Parathyroid adenoma (tissue), 2 donors: ENCODE data around the gene CPNE4.

Source experiments
- H2AFZ ChIP-seq: fragments of 300-600 bp; sonication (generic); one replicate; pipeline ENCODE4 v1.7.0; 2017; ENCODE audit warnings: antibody characterized with exemption, mild to moderate bottlenecking
- H3K27ac ChIP-seq: fragments of 300-600 bp; sonication (generic); one replicate; pipeline ENCODE4 v1.7.0; 2017
- H3K27me3 ChIP-seq: fragments of 300-600 bp; sonication (generic); one replicate; pipeline ENCODE4 v1.7.0; 2017; ENCODE audit warnings: low read length; ENCODE audit not compliant: control insufficient read depth, insufficient read depth
- H3K36me3 ChIP-seq: fragments of 300-600 bp; sonication (generic); one replicate; pipeline ENCODE4 v1.7.0; 2017; ENCODE audit warnings: low read length; ENCODE audit not compliant: control insufficient read depth, insufficient read depth
- H3K4me1 ChIP-seq: fragments of 300-600 bp; sonication (generic); one replicate; pipeline ENCODE4 v1.7.0; 2017; ENCODE audit warnings: control low read depth
- H3K4me2 ChIP-seq: fragments of 300-600 bp; sonication (generic); one replicate; pipeline ENCODE4 v1.7.0; 2017; ENCODE audit warnings: low read length
- H3K4me3 ChIP-seq: fragments of 300-600 bp; sonication (generic); one replicate; pipeline ENCODE4 v1.7.0; 2017; ENCODE audit warnings: low read depth, low read length
- H3K79me2 ChIP-seq: fragments of 300-600 bp; sonication (generic); one replicate; pipeline ENCODE4 v1.7.0; 2017; ENCODE audit warnings: control low read depth
- H3K9ac ChIP-seq: fragments of 300-600 bp; sonication (generic); one replicate; pipeline ENCODE4 v1.7.0; 2017; ENCODE audit warnings: mild to moderate bottlenecking
- H3K9me3 ChIP-seq: fragments of 300-600 bp; sonication (generic); one replicate; pipeline ENCODE4 v1.7.0; 2017; ENCODE audit warnings: low read length; ENCODE audit not compliant: control insufficient read depth
- TF ChIP-seq, protein P1 (sequence below): fragments of 300-600 bp; sonication (generic); IDR thresholded peaks from one replicate; pipeline ENCODE4 v1.7.0; 2017; ENCODE audit warnings: antibody characterized with exemption, mild to moderate bottlenecking
- donor health status: primary hyperparathyroidism.

Gene CPNE4

GRCh38 chr3:131690800-131691199, 344.0 kb downstream of the CPNE4 start:
- TF ChIP-seq, protein P1, sequence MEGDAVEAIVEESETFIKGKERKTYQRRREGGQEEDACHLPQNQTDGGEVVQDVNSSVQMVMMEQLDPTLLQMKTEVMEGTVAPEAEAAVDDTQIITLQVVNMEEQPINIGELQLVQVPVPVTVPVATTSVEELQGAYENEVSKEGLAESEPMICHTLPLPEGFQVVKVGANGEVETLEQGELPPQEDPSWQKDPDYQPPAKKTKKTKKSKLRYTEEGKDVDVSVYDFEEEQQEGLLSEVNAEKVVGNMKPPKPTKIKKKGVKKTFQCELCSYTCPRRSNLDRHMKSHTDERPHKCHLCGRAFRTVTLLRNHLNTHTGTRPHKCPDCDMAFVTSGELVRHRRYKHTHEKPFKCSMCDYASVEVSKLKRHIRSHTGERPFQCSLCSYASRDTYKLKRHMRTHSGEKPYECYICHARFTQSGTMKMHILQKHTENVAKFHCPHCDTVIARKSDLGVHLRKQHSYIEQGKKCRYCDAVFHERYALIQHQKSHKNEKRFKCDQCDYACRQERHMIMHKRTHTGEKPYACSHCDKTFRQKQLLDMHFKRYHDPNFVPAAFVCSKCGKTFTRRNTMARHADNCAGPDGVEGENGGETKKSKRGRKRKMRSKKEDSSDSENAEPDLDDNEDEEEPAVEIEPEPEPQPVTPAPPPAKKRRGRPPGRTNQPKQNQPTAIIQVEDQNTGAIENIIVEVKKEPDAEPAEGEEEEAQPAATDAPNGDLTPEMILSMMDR = no peak
- H3K4me3 ChIP-seq = no peak overlapping the region
- no peaks in the 10 kb centered on the region for H3K9me3 ChIP-seq
- H3K9ac ChIP-seq = no peak overlapping the region
- H3K27ac ChIP-seq = no peak overlapping the region
- no peak overlapping the region for H3K4me2 ChIP-seq
- no peaks in the 10 kb centered on the region for H3K79me2 ChIP-seq
- no peaks in the 10 kb centered on the region for H3K27me3 ChIP-seq
- H3K36me3 ChIP-seq = no peaks in the 10 kb centered on the region
- no peaks in the 10 kb centered on the region for H3K4me1 ChIP-seq
- no peak overlapping the region for H2AFZ ChIP-seq

DNA sequence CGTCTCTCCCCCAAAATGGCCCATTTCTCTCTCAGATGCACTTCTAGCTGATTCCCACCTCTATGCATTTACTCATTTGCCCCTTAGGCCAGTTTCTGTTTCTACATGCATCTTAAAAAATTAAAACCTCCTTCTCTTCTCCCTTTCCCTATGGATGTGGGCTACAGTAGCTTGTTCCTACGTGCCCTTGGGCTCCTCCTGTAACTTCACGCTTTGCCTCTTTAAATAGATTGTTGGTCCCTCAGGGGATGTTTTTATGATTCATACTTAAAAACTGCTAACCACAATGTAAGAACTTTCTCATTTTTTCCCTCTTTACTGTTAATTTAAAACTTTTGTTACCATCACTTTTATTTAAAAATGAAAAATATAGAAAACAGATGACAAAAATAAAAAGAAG, 346.4 kb downstream of the CPNE4 start:
- no peak overlapping the region for H3K4me3 ChIP-seq
- H3K9ac ChIP-seq = no peak overlapping the region
- no peaks in the 10 kb centered on the region for H3K4me1 ChIP-seq
- H3K36me3 ChIP-seq = no peaks in the 10 kb centered on the region
- no peak overlapping the region for H3K4me2 ChIP-seq
- H3K27me3 ChIP-seq = no peaks in the 10 kb centered on the region
- no peaks in the 10 kb centered on the region for H3K9me3 ChIP-seq
- TF ChIP-seq, protein P1 = no peak
- H2AFZ ChIP-seq = no peak overlapping the region
- no peak overlapping the region for H3K27ac ChIP-seq
- H3K79me2 ChIP-seq = no peaks in the 10 kb centered on the region

- Histone ChIP-seq H3K27ac (no peak overlapping the region), H3K4me3 (no peak overlapping the region), H3K9ac (no peak overlapping the region), H3K4me1 (no peaks in the 10 kb centered on the region), H3K9me3 (no peaks in the 10 kb centered on the region), H3K27me3 (no peaks in the 10 kb centered on the region), H3K36me3 (no peaks in the 10 kb centered on the region), H2AFZ (no peak overlapping the region), H3K79me2 (no peaks in the 10 kb centered on the region), H3K4me2 (no peak overlapping the region)
- TF ChIP-seq, protein P1 = no peak
Measured at GRCh38 chr3:131669600-131669999, 365.2 kb downstream of the CPNE4 start.

GRCh38 chr3:131658771-131659170, 376.0 kb downstream of the CPNE4 start:
- Histone ChIP-seq H3K9ac (no peak overlapping the region), H3K4me2 (no peak overlapping the region), H3K27me3 (no peaks in the 10 kb centered on the region), H3K9me3 (no peaks in the 10 kb centered on the region), H3K79me2 (no peaks in the 10 kb centered on the region), H3K4me1 (no peaks in the 10 kb centered on the region), H3K36me3 (no peaks in the 10 kb centered on the region), H3K4me3 (no peak overlapping the region), H2AFZ (no peak overlapping the region), H3K27ac (no peak overlapping the region)
- TF ChIP-seq, protein P1 = no peak

- Histone ChIP-seq H3K9me3 (no peaks in the 10 kb centered on the region), H3K9ac (no peak overlapping the region), H3K79me2 (no peaks in the 10 kb centered on the region), H3K27me3 (no peaks in the 10 kb centered on the region), H3K36me3 (no peaks in the 10 kb centered on the region), H3K4me3 (no peak overlapping the region), H2AFZ (no peak overlapping the region), H3K4me2 (no peak overlapping the region), H3K27ac (no peak overlapping the region), H3K4me1 (no peaks in the 10 kb centered on the region)
- TF ChIP-seq, protein P1 = no peak
Measured at GRCh38 chr3:131658115-131658514, 376.7 kb downstream of the CPNE4 start.
